Heart right ventricle (tissue), 16 donors: Measurements from ENCODE around the gene PCDHGA1. TPM values are rescaled to one million over a fixed set of nuclear protein-coding genes. Genes with fewer than 3 reads are reported as not detected.
A peak's percentile ranks its signal among the peaks of the same experiment; 100 is the strongest.

Source experiments
- ATAC-seq, 8 donors: fragments of 200-7000 bp; cut with Tn5 transposase; one replicate each; pipeline ENCODE4 v1.9.1; 2020; ENCODE audit warnings: mild to moderate bottlenecking in 8 of 8, moderate library complexity in 8 of 8, moderate number of reproducible peaks in 1 of 8
- DNase-seq, 2 donors: peaks; one replicate each; pipeline ENCODE4 v3.0.0-alpha.2; 2020
- H3K27ac ChIP-seq, 10 donors: fragments of 200-600 bp; sonication (generic) in 2 of 10; one replicate each; pipeline versions ENCODE4 v1.5.0 to v1.8.0; 2020 to 2022; ENCODE audit warnings: mild to moderate bottlenecking in 3 of 10
- H3K27me3 ChIP-seq, 7 donors: fragments of 200-600 bp; one replicate each; pipeline ENCODE4 v1.8.0; 2021 to 2022; ENCODE audit warnings: mild to moderate bottlenecking in 2 of 7
- H3K36me3 ChIP-seq, 9 donors: fragments of 200-600 bp; sonication (generic) in 1 of 9; one replicate each; pipeline versions ENCODE4 v1.5.0 to v1.8.0; 2020 to 2022; ENCODE audit warnings: mild to moderate bottlenecking in 2 of 9
- H3K4me1 ChIP-seq, 9 donors: fragments of 200-600 bp; sonication (generic) in 1 of 9; one replicate each; pipeline versions ENCODE4 v1.5.0 to v1.8.0; 2020 to 2022; ENCODE audit warnings: mild to moderate bottlenecking in 4 of 9
- H3K4me3 ChIP-seq, 10 donors: fragments of 200-600 bp; sonication (generic) in 2 of 10; one replicate each; pipeline versions ENCODE4 v1.5.0 to v1.8.0; 2020 to 2022; ENCODE audit warnings: mild to moderate bottlenecking in 7 of 10, moderate library complexity in 2 of 10
- H3K9me3 ChIP-seq, 11 donors: fragments of 200-600 bp in 10 of 11; sonication (generic) in 2 of 11; one replicate each; pipeline versions ENCODE4 v1.5.0 to v1.8.0; 2013 to 2022; ENCODE audit warnings: mild to moderate bottlenecking in 2 of 11, control low read depth in 1 of 11, moderate library complexity in 1 of 11
- CTCF ChIP-seq, 9 donors: fragments of 200-600 bp; sonication (generic) in 2 of 9; IDR thresholded peaks; one replicate each; pipeline versions ENCODE4 v1.5.0 to v1.8.0; 2021 to 2022; ENCODE audit warnings: antibody characterized with exemption in 9 of 9, mild to moderate bottlenecking in 5 of 9, moderate library complexity in 1 of 9
- WGBS, 2 donors: extraction: QIAGEN DNeasy Blood & Tissue Kit; methylation state at CpG; one replicate each; pipeline ENCODE4 v1.1.7; 2013; ENCODE audit warnings: inconsistent platforms in 1 of 2; 5-methylcytosine and 5-hydroxymethylcytosine counted together
- intact Hi-C, 10 donors: fragments of 100-400 bp; cut with DNase I; formaldehyde crosslinking; loops; one replicate each; pipeline versions ENCODE4 v1.11.1 to v1.14.2; 2022
- long read RNA-seq, 3 donors: library from polyadenylated mRNA; unstranded; transcript quantifications; one replicate each; pipeline ENCODE4 v2.0.0, GENCODE V29; 2020 to 2021
- polyA plus RNA-seq, 2 donors: library from polyadenylated mRNA; stranded (reverse); fragments of 200-250 nt; gene quantifications; one replicate each; pipeline ENCODE4 v1.2.3, GENCODE V29; 2013
- total RNA-seq, 10 donors: library from RNA; stranded (reverse); fragmentation: NEBNext Ultra II Directional in 3 of 10; extraction: Animal tissue kit (Norgen Biotek cat#: 25700) in 3 of 10; gene quantifications; one replicate each; pipeline versions ENCODE4 v1.2.1 to v1.2.4, GENCODE V29; 2021 to 2023
- donor health status: Arrhythmogenic right ventricular cardiomyopathy.
- donor health status: ischemic (EF 13 %, LVEDD 7.1; RV severe dilation, severe dysfunction).
- donor health status: healthy with polysubstance abuse.
- donor health status: DM: no; HTN: yes; CAD: no.
- donor health status: DM: no; HTN: no; CAD: no.
- donor health status: ischemic (EF 25% LVEDD 6.9; RV normal size, moderate dysfunction).
- donor health status: ischemic (EF 25% LVEDD 5.7; RV mildly dilated, moderate dysfunction).
- donor health status: healthy.
- donor health status: DM: yes; HTN: yes; CAD: no.
- donor health status: Ischemic cardiomyopathy.
- donor health status: ischemic (EF 35%, LVEDD 5.7; RV mildly dilated, moderate dysfunction).
- donor health status: nonischemic (EF 11% LVEDD 7.7; RV severe dilation, severe dysfunction).
- donor health status: DM: yes; HTN: yes; CAD: no.
- donor health status: PGD.
- donor health status: ischemic (EF 29% LVEDD 5.4; RV normal size, mild dysfunction).
- donor health status: nonischemic (EF 23%, LVEDD 6.1; RV moderate dilation, normal function).

PCDHGA1 gene
- total RNA-seq (1 to 10 TPM; 2.1 to 5.0 (median 2.8) TPM), polyA plus RNA-seq (1 to 10 TPM in 1 of 2 donors, under 1 TPM in 1; 0.57 to 1.5 TPM)
- long read RNA-seq, donor 1, full-length matches to known transcripts: 1 of 1 reads
- long read RNA-seq, donor 1, partial matches to known transcripts: 0 of 1 reads
- long read RNA-seq, donor 1, other reads (novel, unspliced or antisense): 0 of 1 reads
- long read RNA-seq, donor 2, full-length matches to known transcripts: 3 of 3 reads
- long read RNA-seq, donor 2, partial matches to known transcripts: 0 of 3 reads
- long read RNA-seq, donor 2, other reads (novel, unspliced or antisense): 0 of 3 reads
- long read RNA-seq, donor 3, partial matches to known transcripts: 2 of 5 reads
- long read RNA-seq, donor 3, other reads (novel, unspliced or antisense): 3 of 5 reads

- Histone ChIP-seq H3K4me1 (peaks cover 0 to 14% (median 0%) of the 10 kb centered on the region in 9 donors), H3K9me3 (peaks cover 0 to 92% (median 15%) of the 10 kb centered on the region in 11 donors), H3K27ac (peak within 1 kb of the TSS in 7 of 10 donors; percentile 24 to 57 (median 34)), H3K27me3 (peaks cover 0 to 48% (median 0%) of the 10 kb centered on the region in 7 donors), H3K36me3 (peaks cover 0 to 5% (median 0%) of the 10 kb centered on the region in 9 donors), H3K4me3 (peak within 1 kb of the TSS in 9 of 10 donors; percentile 10 to 43 (median 37))
- ATAC-seq (peak in 7 of 8 donors; percentile 54 to 71 (median 62)), DNase-seq (no peak)
- TF ChIP-seq CTCF (IDR thresholded peaks at IDR 0.05): peak in 7 of 9 donors; percentile 35 to 65 (median 54)
- WGBS, 2 donors: 21 to 30% methylated on average over 21 of the region's 21 CpGs
- intact Hi-C loops: loop anchor here in 1 of 10 donors (10.0 kb wide), 1 partner anchor 234 kb away; no protein-coding TSS in a partner anchor
Observed at GRCh38 chr5:141330299-141331080, at the start of gene PCDHGA1. TSS of gene PCDHGA1 (plus strand) at chr5:141330514.

GRCh38 chr5:141298376-141298775 is 31.9 kb upstream of the PCDHGA1 start:
- 44 to 57% methylated on average over 4 of the region's 4 CpGs for WGBS, 2 donors
- peaks cover 0 to 6% (median 0%) of the 10 kb centered on the region in 9 donors for H3K36me3 ChIP-seq

GRCh38 chr5:141303756-141304155 is 26.6 kb upstream of the PCDHGA1 start, which contains the start of gene SLC25A2:
TSS of gene SLC25A2 (minus strand) at chr5:141304049. CDS start at chr5:141303865, 184 bp downstream.
- H3K4me3 ChIP-seq: no peak within 1 kb of the TSS
- DNase-seq (no peak), ATAC-seq (no peak)
- no peak for TF ChIP-seq CTCF (IDR thresholded peaks at IDR 0.05)
- H3K36me3 ChIP-seq: no peaks in the 10 kb centered on the region
- peaks cover 0 to 100% (median 79%) of the 10 kb centered on the region in 11 donors for H3K9me3 ChIP-seq
- no peaks in the 10 kb centered on the region for H3K27me3 ChIP-seq
- intact Hi-C loops: no loop called here
- H3K27ac ChIP-seq: no peak within 1 kb of the TSS
- H3K4me1 ChIP-seq: peaks cover 0 to under 1% (median 0%) of the 10 kb centered on the region in 9 donors
- 32 to 40% methylated on average over 36 of the region's 36 CpGs for WGBS, 2 donors

More at GRCh38 chr5:141298376-141298775, 31.9 kb upstream of the PCDHGA1 start:
- intact Hi-C loops: no loop called here
- H3K27ac ChIP-seq: peak overlapping the region in 1 of 10 donors; percentile 48
- no peaks in the 10 kb centered on the region for H3K27me3 ChIP-seq
- no peak overlapping the region for H3K4me3 ChIP-seq
- no peak for TF ChIP-seq CTCF (IDR thresholded peaks at IDR 0.05)
- ATAC-seq (no peak), DNase-seq (no peak)
- H3K9me3 ChIP-seq: peaks cover 0 to 100% (median 64%) of the 10 kb centered on the region in 11 donors
- H3K4me1 ChIP-seq: peaks cover 0 to 7% (median 0%) of the 10 kb centered on the region in 9 donors

GRCh38 chr5:141306630-141307029 is 23.7 kb upstream of the PCDHGA1 start:
- ATAC-seq (no peak), DNase-seq (no peak)
- Histone ChIP-seq H3K27me3 (no peaks in the 10 kb centered on the region), H3K9me3 (peaks cover 0 to 100% (median 81%) of the 10 kb centered on the region in 11 donors), H3K36me3 (no peaks in the 10 kb centered on the region), H3K27ac (no peak overlapping the region), H3K4me3 (no peak overlapping the region), H3K4me1 (no peaks in the 10 kb centered on the region)
- TF ChIP-seq CTCF (IDR thresholded peaks at IDR 0.05): no peak
- intact Hi-C loops: no loop called here
- WGBS, 2 donors: 97 to 100% methylated on average over 1 of the region's 1 CpG
